SU-DHL-6 (cell line): Measurements from ENCODE around the gene HSPBP1.

ENCODE experiments used
- CTCF ChIP-seq: fragments of 200-600 bp; sonication (generic); IDR thresholded peaks from one replicate; pipeline ENCODE4 v1.5.1; 2017; ENCODE audit warnings: antibody characterized with exemption, mild to moderate bottlenecking, low read length, moderate library complexity; ENCODE audit not compliant: insufficient read depth, poor library complexity, severe bottlenecking
- EZH2phosphoT487 ChIP-seq: fragments of 200-600 bp; sonication (generic), shearing (Covaris generic); conservative IDR thresholded peaks from 2 replicates; pipeline ENCODE4 v1.6.1; 2018; ENCODE audit warnings: mild to moderate bottlenecking, antibody characterized with exemption, low read length, moderate library complexity, mixed read lengths

- TF ChIP-seq CTCF (no peak), EZH2phosphoT487 (no peak)
These were observed 66.4 kb downstream of the HSPBP1 start for GRCh38 chr19:55213547-55213946.
